NCI-H1417 (cell line): ENCODE measurements around the gene CD82.
A peak's percentile ranks its signal among the peaks of the same experiment; 100 is the strongest.
"Not testable (repeated sequence)": the region's sequence is repeated elsewhere in the genome, so short reads cannot be mapped to it uniquely, and the experiment has no call there.

ENCODE experiments used
- DNase-seq, 3 experiments: peaks; one replicate each; lab custom pipeline; 2025; lab: John Stamatoyannopoulos, UW

Gene CD82

DNA sequence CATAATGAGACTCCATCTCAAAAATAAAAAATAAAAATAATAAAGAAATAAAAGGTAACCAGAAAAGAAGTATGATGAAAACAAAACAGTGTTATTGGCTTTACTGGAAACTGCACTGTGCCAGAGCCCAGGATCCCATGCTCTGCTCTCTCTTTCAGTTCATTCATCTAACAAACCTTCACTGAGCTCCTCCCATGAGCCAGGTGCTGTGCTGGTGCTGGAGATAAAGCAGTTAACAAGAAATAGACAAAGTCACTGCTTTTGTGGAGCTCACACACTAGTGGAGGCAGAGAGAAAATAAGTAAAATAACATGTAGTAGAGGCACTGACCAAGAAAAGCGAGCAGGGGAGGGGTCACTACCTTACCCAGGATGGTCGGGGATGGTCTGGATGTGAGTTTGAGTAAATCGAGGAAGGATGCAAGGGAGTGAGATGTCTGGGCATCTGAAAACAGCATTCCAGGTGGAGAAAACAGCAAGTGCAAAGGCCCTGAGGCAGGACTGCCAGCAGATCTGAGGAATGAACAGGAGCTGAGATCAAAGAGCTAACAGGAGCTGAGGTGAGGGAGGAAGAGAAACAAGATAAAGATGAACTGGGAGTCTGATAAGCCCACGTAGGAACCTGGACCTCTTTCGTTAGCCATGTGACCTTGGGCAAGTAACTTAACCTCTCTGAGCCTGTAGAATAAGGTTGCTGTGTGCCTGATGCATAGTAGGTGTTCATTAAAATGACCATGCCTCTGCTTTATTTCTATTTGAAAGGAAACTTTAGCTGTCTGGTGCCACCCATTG is 31.3 kb upstream of the CD82 start:
- no peak for DNase-seq

DNA sequence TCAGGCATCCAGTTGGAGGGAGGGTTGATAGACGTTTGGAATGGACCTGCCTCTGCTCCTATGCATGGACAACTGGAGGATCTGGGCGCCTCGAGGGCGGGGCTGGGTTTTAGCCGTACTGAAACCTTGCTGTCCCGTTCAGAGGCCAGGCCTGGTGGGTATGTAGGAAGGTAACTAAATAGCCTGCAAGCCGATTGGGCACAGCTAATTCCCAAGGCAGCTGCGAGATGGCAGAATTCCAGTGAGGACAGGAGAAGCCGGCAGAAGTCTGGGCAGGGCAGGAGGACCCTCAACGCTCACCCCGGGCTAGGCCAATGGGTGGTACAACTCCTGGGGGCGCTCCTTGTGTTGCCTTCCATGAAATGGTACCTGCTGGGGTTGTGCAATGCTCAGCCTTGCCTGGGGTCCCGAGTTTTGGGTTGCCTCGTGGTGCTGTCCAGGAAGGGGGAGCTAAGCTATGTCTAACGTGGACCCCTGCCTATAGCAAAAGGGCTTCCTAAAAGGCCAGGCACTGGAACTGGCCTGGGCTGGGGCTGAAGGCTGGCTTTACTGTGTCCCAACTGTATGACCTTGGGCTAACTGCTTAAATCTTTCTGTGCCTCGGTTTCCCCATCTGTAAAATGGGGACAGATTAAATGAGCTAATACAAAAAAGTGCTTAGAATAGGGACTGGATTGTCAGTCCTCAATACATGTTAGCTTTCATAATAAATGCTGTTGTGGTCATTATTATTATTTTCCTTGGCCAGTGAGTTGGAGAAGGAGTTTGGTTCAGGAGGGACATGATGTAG is 30.1 kb upstream of the CD82 start:
- no peak for DNase-seq

DNA sequence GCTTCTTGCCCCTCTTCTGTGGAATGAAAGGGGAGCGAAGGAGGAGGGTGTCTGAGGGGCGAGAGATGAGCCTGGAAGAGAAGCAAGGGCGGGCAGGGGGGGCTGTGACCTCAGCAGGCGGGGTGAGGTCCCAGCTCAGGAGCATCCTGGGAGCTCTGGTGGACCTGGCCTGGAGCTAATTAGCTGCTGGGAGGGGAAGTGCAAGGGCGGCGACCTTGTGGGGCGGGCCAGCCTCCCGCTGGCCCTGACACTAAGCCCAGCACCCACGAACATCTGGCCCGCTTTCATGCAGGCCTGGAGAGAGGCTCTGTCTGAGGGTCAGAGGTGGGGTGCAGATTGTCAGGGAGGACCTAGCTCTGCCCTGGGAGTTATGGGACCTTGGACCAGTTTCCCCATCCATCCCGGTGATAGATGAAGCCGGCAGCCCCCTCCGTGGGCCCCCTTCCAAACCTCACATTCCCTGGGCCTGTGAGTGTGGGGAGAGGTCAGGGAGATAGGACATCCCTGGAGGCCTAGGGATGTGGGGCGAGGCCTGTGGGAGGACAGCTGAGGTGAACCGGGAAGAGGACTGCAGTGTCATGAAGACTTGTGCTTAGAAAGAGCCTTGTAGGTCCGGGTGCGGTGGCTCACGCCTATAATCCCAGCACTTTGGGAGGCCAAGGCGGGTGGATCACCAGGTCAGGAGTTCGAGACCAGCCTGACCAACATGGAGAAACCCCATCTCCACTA is 28.5 kb upstream of the CD82 start:
- DNase-seq, result no peak

DNA sequence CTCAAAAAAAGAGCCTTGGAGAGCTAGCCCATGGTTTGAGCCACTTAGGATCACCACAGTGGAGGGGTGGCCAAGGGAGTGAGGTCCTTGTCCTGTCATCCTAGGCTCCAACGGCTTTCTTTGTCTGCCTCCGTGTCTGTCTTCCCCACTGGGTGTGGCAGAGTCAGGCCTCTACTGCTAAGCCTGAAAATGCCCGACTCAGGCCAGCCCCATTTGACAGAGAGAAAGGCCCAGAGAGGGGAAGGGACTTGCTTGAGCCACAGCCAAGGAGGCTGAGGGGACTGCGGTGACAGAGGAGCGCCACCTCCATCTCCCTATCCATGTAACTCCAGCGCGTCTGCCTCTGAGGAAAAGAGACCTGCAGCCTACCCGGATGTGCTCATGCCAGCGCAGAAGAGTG is 27.8 kb upstream of the CD82 start:
- DNase-seq, result no peak

DNA sequence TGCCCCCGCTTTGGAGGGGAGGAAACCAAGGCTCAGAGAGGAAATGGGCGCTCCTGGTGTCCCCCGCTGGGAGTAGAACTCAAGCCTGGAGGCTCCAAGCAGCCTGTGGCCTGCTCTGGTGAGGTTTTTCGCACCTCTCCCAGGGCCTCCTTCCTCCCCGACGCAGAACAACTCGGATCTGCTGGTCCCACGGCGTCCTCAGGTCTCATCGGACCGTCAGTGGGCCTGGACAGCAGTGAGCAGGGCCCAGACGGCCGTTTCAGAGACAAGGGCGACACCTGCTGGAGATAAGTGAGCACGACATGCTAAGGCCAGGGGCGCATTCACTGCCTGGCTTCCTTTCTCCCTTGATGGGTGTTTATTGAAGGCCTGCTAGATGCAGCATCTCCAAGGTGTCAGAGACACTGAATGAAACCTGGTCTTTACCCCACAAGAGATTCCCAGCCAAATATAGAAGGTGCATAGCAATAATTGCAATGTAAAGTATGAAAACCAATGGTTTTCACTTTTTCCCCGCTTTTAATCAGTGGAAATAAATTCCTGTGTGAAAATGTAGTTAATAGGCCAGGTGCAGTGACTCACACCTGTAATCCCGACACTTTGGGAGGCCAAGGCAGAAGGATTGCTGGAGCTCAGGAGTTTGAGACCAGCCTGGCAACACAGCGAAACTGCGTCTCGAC is 26.9 kb upstream of the CD82 start:
- DNase-seq, result peak; percentile 65 to 85 (median 70)

DNA sequence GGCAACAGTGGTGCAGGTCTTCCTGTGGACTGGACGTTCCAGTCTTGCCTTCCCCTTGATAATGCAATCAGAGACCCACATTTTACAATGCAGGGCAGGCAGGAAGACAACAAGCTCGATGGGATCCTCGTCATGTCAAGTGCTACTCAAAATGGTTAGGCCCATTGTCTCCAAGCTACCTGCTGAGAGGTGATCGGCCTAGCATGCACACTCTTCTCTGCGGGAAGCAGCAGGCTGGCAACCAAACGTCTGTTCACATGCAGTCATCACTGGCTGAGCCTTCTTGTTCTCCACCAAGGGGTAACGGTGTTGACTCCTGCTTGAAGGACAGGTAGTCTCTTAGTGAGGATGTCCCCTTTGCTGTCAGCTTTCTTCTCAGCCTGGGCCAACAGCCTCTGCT is 25.5 kb upstream of the CD82 start:
- DNase-seq, result peak; percentile 83 to 97 (median 87)

DNA sequence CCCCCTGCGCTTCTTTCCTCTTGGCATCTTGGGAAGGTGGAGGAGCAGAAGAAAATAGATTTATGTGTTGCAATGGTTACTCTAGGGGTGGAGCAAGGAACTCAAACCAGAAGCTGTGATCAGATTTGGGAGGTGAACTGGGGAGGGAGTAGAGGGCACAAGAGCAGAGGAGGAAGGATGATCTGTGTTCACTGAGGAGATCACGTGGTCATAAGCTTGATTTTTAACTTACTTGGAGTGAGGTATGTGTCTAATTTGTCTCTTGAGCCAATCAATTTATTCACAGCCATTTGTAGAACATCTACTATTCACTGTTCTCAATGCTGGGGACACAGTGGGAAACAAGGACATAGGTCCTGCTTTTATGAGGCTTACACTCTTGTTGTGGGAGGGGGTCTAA is 24.8 kb upstream of the CD82 start:
- DNase-seq, result no peak

DNA sequence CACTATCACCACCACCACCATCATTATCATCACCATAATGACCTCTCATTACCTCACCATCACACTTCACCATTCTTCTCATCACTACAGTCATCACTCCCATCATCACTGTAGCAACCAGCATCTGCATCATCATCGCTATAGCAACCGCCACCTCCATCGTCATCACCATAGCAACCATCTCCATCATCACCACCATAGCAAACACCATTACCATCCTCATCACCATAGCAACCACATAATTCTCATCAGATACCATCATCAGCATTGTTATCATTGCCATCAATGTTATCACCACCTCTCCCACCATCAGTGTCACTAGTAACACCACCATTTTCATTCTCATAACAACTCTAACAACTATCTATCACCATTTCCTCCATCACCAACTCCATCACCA is 23.1 kb upstream of the CD82 start:
- DNase-seq, result peak in 2 of 3 experiments; percentile 2 to 52

DNA sequence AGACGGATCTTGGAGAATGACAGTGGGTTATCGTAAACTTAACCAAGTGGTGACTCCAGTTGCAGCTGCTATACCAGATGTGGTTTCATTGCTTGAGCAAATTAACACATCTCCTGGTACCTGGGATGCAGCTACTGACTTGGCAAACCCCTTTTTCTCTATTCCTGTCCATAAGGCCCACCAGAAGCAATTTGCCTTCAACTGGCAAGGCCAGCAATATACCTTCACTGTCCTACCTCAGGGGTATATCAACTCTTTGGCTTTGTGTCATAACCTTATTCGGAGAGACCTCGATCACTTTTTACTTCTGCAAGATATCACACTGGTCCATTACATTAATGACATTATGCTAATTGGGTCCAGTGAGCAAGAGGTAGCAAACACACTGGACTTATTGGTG is 18.5 kb upstream of the CD82 start:
- DNase-seq, result not testable (repeated sequence)

DNA sequence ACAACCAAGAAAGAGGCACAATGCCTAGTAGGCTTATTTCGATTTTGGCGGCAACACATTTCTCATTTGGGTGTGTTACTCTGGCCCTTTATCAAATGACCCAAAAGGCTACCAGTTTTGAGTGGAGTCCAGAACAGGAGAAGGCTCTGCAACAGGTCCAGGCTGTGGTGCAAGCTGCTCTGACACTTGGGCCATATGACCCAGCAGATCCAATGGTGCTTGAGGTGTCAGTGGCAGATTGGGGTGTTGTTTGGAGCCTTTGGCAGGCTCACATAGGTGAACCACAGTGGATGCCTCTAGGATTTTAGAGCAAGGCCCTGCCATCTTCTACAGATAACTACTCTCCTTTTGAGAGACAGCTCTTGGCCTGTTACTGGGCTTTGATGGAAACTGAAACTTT is 17.9 kb upstream of the CD82 start:
- DNase-seq, result not testable (repeated sequence)

DNA sequence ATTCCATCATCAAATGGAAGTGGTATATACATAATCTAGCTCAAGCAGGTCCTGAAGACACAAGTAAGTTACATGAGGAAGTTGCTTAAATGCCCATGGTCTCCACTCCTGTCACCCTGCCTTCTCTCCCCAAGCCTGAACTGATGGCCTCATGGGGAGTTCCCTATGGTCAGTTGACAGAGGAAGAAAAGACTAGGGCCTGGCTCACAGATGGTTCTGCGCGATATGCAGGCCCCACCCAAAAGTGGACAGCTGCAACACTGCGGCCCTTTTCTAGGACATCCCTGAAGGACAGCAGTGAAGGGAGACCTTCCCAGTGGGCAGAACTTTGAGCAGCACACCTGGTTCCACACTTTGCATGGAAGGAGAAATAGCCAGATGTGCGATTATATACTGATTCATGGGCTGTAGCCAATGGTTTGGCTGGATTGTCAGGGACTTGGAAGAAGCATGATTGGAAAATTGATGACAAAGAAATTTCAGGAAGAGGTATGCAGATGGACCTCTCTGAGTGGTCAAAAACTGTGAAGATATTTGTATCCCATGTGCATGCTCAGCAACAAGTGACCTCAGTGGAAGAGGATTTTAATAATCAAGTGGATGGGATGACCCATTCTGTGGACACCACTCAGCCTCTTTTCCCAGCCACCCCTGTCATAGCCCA is 17.3 kb upstream of the CD82 start:
- DNase-seq, result no peak

DNA sequence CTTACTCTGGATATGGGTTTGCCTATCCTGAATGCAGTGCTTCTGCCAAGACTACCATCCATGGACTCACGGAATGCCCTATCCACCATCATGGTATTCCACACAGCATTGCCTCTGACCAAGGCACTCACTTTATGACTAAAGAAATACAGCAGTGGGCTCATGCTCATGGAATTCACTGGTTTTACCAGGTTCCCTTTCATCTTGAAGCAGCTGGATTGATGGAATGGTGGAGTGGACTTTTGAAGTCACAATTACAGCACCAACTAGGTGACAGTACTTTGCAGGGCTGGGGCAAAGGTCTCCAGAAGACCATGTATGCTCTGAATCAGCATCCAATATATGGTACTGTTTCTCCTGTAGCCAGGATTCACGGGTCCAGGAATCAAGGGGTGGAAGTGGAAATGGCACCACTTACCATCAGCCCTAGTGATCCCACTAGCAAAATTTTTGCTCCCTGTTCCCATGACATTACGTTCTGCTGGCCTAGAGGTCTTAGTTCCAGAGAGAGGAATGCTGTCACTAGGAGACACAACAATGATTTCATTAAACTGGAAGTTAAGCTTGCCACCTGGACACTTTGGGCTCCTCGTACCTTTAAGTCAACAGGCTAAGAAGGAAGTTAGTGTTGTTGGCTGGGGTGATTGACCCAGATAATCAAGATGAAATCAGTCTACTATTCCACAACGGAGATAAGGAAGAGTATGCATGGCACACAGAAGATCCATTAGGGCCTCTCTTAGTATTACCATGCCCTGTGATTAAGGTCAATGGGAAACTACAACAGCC is 16.3 kb upstream of the CD82 start:
- DNase-seq, result not testable (repeated sequence)

DNA sequence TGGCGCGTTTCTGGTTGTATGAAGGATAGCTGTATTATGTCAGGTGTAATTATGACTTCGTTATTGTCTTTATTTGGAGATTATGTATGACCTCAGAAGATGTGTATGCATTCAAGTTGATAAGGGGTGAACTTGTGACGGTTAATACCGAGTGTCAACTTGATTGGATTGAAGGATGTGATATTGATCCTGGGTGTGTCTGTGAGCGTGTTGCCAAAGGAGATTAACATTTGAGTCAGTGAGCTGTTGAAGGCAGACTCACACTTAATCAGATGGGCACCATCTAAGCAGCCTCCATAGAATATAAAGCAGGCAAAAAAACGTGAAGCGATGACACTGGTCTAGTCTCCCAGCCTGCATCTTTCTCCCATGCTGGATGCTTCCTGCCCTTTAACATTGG is 15.3 kb upstream of the CD82 start:
- DNase-seq, result peak in 1 of 3 experiments; percentile 11

DNA sequence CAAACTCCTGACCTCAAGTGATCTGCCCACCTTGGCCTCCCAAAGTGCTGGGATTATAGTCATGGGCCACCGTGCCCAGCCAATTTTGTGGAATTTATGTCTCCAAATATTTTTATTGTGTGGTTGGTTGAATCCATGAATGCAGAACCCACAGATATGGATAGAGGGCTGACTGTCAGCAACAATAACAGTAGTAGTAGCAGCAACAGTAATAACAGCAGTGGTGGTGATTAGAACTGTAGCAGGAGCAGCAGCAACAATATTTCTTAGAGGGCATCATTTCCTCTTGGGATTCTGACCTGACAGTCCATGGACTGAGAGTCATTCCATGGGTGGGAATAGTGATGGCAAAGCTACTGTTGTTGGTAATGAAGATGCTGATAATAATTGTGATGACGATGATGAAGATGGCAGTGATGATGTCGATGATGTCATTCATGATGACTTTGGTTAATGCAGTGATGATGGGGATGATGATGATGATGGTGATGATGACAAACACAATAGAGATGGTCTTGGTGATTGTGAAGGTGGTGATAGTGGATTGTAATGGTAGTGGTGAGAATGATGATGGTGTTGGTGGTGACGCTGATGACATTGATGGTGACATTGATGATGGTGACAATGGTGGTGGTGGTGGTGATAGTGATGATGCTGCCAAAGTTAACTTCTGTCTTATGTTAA is 13.9 kb upstream of the CD82 start:
- DNase-seq, result no peak

DNA sequence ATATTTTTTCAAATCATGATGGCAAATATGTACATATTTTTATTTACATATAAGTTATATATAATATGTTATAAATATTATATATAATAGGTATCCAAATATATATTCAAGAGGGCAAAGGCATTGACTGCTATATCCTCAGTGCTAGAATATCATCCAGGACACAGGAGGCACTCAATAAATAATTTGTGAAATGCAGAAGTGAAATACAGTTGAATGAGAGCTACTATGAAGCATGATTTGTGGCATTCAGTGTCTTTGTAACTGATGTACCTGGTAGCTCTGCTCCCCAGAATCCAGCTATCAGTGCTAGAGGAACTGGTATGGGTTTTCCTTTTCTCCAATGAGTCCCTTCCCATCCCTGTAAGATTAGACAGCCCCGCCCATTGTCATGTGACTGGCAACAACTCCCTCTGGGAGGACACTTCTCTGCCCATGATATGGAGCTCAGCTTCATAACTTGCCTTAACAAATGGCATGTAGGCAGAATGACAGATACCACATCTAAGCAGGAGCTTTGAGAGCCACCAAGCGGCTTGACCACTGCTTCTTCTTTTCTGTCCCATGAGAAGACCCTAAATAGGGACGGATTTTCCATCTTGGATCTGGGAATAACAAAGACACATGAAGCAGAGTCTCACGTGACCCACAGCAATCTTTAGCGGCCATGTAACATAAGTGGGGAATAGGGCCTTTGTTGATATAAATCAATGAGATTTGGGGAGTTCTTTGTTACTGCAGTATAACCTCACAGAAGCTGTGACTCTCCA is 10.2 kb upstream of the CD82 start:
- DNase-seq, result peak in 1 of 3 experiments; percentile 4

DNA sequence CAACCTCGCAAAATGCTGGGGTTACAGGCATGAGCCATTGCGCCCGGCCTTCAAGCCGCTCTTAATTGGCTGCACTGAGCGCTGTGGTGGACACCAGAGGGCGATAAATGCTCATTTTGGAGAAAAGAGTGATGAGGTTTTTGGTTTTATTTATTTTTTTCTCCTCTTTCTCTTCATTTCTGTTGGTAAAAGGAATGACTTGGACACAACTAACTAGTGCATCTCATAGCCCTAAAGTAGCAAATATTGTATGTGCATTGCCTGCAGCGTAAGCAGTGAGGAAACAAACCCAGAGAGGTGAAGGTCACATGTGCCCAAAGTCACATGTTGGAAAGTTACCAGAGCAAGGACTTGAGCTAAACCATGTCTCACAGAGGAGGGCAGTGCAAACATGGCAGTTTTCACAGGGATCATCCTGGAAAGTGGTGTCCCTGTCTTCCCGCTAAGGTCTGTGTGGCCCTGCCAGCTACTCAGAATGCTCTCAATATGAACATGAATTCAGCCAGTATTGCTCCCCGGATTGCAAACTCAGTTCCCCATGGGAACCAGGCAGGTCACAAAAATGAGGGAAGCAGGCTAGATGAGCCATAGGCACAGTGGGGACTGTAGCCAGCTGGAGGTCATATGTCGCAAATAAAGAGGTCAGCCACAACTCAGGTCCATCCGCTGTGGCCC is 8.6 kb upstream of the CD82 start:
- DNase-seq, result peak in 2 of 3 experiments; percentile 13 to 68

DNA sequence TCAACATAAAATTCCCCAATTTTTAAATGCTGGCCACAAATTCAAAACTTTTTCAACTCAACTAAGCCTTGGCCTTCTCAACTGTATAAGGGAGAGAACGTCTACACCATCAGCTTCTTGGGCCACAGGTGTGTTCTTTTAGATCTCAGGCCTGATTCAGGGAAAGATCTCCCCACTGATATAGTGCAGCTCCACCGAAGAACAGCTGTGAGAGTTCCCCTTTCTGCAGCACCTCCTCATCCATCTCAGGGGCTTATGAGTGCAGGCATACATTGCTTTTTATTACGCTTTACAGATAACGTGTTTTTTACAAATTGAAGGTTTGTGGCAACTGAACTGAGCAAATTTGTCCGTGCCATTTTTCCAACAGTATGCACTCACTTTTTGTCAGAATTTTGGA is 8.0 kb upstream of the CD82 start:
- DNase-seq, result no peak

DNA sequence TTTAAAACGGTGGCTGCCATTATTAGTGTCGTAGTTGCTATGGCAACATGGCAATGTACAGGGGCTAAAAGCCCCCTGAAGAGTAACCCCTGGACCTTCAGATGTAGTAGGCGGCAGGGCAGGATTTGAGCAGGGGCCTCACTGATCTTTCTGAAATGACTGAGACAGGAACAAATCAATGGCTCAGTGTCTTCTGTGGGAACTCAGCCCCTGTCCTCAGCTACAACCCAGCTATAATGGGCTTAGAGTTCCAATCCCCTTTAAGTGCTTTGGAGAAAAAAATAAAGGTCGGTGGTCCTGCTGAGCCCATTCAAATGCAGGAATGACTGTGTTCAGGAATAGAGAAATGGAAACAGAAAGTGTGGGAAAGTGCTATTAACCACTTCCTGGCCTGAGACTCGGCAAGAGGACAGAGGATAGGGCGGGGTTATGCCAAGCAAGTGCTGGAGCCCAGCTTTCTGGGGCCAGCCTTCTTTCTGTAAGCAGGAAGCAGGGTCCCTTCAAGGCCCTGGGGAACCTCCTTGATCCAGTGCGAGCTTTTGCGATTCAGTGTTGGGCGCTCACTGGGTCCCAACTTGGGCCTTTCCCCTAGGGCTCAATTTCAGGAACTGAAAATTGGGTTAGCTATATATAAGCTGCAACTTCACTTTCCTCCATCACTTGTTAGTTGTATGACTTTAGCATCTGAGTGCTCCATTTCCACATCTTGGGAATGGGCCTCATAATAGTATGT is 6.1 kb upstream of the CD82 start:
- DNase-seq, result no peak
